Activated naive CD4-positive, alpha-beta T cell treated with anti-CD3 and anti-CD28 coated beads, Interleukin-2, amount 50 U/mL, for 16 hours (primary cell): ENCODE results near the gene SI.
"Not testable (repeated sequence)": the region's sequence is repeated elsewhere in the genome, so short reads cannot be mapped to it uniquely, and the experiment has no call there.

Experiments used
- DNase-seq: peaks from one replicate; pipeline ENCODE4 v3.0.0-alpha.2; 2020

SI gene

DNA sequence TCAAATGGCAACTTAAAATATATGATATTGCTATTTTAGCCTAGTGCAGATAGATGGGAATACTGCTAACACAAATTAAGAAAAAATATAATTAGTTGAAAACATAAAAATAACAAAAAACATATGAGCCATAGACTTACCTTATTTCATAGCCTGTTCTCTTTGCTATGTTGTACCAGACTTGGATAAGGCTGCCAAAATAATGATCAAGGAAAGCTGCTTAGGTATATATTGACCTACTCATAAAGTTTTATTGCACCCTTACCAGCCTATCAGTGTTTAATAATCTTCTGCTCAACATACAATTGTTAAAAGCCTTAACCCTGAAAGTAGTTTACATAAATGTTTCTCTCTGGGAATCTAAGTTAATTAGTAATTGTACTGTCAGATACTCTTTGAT is at the start of gene SI:
TSS of gene SI (minus strand) at position 204 of the 400 bp plus-strand sequence. CDS start 2,484 bp downstream, outside the sequence.
- no peak for DNase-seq

DNA sequence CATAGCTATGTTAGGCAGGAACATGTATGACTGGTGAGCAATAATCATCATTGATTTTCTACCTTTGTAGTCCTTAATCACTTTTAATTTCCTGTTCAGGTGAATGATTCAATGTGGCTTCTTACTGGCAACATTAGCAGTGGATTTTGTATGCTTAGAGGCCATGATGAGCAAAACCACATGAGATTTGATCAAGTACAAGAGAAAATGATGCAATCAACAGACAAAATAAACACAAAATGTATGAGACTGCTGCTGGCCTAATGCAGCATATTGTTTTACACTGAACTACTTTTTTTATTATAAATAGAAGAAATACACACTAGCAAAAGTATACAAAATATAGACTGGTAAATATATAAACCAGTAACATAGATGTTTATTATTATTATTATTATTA is 47.5 kb upstream of the SI start:
- DNase-seq = no peak

DNA sequence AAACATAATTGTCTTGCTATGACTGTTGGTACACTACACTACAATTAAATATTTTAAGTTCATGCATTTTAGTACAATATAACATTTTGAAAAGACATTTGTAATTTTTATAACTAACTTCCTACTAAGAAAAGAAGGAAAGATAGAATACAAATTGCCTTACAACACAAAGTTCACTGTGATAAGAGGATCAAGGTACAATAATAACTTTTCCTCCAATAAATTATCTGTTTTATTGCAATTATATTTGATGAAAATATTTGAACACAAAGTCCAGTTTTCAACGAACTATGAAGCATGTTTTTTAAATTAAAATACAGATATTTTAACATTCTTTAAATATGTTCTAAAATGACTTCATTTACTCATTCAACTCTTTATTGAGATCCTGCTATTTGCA is 33.1 kb upstream of the SI start:
- DNase-seq = no peak

DNA sequence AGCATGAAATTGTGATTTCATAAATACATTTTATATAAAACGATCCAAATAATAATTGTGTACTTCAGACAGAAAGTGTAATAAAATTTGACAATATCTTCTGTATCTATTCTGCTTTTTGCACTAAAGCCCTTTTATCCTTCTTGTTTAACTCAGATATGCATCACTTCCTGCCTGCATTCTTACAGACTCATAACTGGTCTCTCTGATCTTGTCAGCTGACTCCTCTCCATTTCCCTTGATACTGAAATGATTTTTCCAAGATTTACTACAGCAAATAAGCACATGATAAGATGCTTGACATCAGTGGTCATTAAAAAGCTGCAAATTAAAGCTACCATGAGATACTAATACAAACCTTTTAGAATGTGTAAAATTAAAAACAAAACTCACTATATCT is 25.3 kb upstream of the SI start:
- no peak for DNase-seq

DNA sequence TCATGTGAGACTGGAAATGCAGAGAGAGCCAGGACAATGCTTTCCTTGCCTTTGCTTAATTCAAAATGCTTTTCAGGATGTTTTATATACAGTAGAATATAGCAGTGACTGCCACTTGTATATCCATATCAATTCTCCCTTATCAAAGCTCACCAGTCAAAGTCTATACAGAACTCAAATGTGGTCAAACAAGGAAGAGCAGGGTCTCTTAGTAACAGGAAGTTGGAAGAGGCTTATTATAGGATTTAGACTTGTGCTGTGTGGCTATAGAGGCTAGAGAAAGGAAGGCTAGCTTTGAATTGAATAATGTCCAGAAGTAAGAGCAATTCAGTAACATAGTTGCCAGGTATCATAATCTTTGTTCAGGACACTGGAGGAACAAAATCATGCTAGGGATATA is 4.4 kb upstream of the SI start:
- no peak for DNase-seq

DNA sequence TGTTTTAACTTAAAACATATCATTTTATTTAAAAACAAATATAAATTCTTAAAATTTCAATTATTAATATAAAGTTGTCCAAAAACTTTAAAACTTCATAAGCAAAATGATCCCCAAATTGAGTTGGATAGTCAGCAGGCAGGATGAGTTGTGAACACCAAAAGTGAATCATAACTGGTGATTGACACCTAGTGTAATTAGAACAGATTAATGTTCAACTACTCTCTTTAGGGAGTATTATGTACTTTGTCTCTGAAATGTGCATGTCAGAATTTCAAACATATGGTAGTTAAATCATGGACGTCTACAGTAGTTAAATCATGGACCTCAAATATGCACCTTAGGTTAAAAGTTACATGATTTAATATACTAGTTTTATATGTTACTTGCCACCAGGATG is 2.9 kb upstream of the SI start:
- DNase-seq = no peak

DNA sequence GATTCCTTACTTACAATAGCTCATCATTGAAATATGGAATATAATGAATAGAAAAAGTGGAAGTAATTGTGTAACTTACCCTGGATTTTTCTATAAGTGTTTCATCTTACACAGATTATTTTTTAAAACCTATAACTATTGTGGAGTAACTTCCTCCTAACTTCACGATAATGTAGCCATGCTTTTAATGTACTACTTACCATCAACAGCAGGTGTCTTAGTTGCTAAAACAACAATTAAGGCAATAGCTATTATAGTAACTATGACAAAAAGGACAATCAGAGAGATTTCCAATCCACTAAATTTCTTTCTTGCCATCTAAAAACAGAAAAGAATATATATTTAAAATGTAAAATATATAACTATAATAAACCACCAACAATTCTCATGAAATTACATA is 2.6 kb downstream of the SI start:
- DNase-seq = no peak

DNA sequence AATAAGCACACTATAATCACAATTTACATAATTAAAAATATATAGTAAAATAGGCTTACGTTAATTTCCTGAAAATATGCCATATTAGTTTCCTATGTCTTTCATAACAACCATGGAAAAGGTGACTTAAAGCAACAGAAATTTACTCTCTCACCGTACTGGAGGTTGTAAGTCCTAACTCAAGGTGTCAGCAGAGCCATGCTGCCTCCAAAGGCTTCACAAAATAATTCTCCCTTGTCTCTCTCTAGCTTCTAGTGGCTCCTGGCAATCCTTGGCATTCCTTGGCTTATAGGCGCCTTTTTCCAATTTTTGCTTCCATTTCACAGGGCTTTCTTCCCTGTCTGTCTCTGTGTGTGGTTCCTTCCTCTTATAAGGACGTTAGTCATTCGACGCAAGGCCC is 7.6 kb downstream of the SI start:
- no peak for DNase-seq

DNA sequence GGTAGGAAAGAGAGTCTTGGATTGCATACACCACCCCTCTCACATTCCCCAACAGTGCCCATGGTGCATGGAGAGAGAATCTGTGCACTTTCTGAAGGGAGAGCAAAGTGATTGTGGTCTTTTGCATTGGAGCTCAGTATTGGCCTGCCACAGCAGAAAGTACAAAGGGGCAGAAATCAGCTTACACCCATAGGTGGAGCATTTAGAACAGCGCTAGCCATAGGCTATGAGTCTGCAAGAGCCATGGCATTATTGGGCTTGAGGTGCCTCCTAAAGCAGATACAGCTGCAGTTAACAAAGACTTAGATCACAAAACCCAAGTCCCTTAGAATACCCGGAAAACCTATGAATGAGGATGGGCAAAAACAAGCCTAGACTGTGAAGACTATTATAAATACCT is 21.8 kb downstream of the SI start:
- no peak for DNase-seq

DNA sequence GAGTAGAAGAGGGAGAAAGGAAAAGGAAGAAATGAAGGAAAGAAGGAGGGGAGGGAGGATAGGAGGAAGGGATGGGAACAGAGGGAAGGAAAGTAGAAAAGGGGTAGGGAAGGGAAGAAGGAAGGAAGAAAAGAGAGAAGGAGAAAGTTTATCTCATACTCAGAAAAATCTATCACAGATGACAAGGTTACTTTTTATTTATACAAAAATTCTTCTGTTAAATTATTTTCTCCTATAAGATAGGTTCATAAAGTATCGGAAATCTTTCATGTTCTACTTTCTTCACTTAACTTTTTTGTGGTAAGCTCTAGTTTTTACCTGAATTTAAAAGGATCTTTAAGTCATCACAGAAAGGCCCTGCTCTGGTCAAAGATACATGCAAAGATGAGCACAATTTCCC is 38.1 kb downstream of the SI start:
- no peak for DNase-seq

DNA sequence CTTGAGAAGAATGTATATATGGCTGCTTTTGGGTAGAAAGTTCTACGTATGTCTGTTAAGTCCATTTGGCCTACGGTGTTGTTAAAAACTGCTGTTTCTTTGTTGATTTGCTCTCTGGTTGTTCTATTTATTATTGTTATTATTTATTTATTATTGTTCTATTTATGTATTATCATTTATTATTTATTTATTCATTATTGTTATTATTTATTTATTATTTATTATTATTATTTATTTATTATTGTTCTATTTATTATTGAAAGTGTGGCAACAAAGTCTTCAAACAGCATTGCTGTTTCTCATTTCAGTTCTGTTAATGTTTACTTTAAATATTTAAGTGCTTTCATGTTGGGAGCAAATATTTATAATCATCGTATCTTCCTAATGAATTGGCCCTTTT is 66.7 kb downstream of the SI start:
- no peak for DNase-seq

DNA sequence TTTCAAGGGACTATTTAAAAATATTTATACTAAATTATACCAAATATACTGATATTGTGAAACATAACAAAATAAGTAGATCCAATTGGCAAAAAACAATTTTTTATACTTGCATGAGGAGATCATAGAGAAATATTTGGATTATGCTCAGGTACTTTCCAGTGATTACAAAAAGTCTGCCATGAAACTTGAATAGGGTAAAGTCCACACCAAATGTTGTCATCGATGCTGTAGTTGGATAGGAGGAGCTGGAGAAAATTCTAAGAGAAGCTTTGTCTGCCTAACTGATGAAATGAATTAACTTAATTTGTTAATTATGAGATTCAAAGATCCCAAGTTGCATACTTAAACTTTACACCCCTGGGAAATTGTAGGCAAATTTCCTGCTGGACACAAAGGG is 93.3 kb downstream of the SI start:
- DNase-seq = no peak

DNA sequence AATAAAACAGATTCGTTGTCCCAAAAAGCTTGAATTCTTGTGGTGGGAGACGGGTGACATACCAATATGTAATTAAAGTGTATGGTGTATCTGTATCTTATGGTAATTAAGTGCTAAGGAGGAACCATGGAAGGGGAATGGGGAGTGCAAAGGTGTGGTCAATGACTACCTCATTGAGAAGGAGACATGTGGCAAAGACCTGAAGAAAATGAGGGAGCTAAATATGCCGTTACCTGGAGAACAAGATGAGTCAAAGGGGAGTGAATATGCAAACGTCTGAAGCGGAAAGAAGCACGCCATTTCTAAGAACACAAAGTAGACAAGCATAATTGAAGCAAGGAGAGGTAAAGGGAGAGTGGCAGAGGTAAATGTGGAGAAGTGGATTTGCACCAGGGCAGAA is 115.7 kb downstream of the SI start:
- no peak for DNase-seq

DNA sequence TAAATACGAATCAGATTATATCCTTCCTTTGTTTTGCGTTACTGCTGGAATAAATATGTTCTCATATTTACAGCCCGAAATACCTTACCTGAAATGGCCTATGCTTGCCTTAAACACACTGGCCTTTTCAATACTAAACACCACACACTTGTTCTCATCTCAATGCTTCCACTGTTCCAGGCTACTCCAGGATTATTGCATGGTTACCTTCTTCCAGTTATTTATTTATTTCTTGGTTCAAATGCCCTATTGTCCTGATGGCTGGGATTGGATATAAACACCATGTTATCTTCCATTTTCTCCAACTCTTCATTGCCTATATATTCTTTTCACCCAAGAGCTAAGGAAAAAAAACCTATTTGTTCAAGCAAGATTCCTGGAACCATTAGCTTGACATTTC is 125.3 kb downstream of the SI start:
- DNase-seq = no peak

DNA sequence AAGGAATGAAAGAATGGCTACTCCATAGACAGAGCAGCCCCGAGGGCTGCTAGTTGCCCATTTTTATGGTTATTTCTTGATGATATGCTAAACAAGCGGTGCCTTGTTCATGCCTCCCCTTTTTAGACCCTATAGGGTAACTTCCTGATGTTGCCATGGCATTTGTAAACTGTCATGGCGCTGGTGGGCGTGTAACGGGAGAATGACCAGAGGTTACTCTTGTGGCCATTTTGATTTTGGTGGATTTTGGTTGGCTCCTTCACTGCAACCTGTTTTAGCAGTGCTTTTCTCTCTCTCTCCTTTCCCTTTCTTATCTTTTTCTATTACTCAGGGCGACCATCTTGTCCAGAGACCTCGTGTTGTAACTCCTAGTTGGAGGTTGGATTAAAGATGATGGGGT is 126.9 kb downstream of the SI start:
- not testable (repeated sequence) for DNase-seq

DNA sequence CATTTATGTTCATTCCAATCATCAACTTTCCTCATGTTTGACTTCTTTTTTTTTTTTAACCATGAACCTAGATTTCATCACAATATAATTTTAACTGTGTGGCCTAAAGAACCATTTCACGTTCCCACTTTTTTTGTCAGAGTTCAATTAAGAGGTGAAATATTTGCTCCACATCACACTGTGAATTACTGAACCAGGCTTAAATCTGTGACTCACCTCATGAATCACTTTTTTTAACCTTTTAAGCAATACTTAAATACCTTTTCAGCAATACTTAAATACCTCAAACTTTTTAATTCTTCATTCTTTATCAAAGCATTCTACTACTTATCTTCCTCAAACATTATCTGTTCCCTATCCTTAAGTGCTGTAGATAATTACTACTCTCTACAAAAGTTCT is 137.6 kb downstream of the SI start:
- DNase-seq = no peak

DNA sequence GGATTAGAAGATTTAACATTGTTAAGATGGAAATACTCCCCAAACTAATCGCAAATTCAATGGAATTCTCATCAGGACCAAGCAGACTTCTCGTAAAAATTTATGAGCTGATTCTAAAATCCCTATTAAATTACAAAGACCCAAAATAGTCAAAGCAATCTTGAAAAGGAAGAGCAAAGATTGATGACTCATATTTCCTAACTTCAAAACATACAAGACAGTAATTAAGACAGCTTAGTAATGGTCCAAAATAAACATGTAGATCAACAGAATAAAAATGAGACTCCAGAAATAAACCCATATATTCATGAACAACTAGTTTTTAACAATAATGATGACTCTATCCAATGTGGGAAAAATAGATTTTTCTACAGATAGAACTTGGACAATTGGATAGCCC is 148.7 kb downstream of the SI start:
- no peak for DNase-seq
